Osteocyte (in vitro differentiated cells): Measurements from ENCODE around the gene COL1A1. TPM values are rescaled to one million over a fixed set of nuclear protein-coding genes. Genes with fewer than 3 reads are reported as not detected.

ENCODE experiments used
- DNase-seq: peaks from one replicate; pipeline ENCODE4 v3.0.0; 2021; ENCODE audit warnings: mixed read lengths; ENCODE audit not compliant: unreplicated experiment; ENCODE audit errors: extremely low spot score
- H3K27ac Mint-ChIP-seq: one replicate; pipeline ENCODE4 v1.8.0; 2021; ENCODE audit warnings: mild to moderate bottlenecking, mixed read lengths; ENCODE audit not compliant: unreplicated experiment
- H3K27me3 Mint-ChIP-seq: one replicate; pipeline ENCODE4 v1.8.0; 2021; ENCODE audit warnings: mixed read lengths; ENCODE audit not compliant: unreplicated experiment
- H3K36me3 Mint-ChIP-seq: one replicate; pipeline ENCODE4 v1.8.0; 2021; ENCODE audit warnings: mixed read lengths; ENCODE audit not compliant: unreplicated experiment
- H3K4me1 Mint-ChIP-seq: one replicate; pipeline ENCODE4 v1.8.0; 2021; ENCODE audit warnings: mixed read lengths; ENCODE audit not compliant: unreplicated experiment
- H3K4me3 Mint-ChIP-seq: one replicate; pipeline ENCODE4 v1.8.0; 2021; ENCODE audit warnings: mild to moderate bottlenecking, moderate library complexity, mixed read lengths; ENCODE audit not compliant: unreplicated experiment
- H3K9me3 Mint-ChIP-seq: one replicate; pipeline ENCODE4 v1.8.0; 2021; ENCODE audit warnings: mixed read lengths; ENCODE audit not compliant: unreplicated experiment
- total RNA-seq: library from RNA; stranded (reverse); gene quantifications from 2 replicates; pipeline ENCODE4 v1.2.1, GENCODE V29; 2021
- TF ChIP-seq, protein P1 (sequence below): fragments of 200-600 bp; sonication (generic); IDR thresholded peaks from 2 replicates; pipeline ENCODE4 v1.5.0; 2021; ENCODE audit warnings: antibody characterized with exemption, mild to moderate bottlenecking, moderate library complexity

The COL1A1 gene
- total RNA-seq, 1 donor from 2014 or later = 25,918 TPM

DNA sequence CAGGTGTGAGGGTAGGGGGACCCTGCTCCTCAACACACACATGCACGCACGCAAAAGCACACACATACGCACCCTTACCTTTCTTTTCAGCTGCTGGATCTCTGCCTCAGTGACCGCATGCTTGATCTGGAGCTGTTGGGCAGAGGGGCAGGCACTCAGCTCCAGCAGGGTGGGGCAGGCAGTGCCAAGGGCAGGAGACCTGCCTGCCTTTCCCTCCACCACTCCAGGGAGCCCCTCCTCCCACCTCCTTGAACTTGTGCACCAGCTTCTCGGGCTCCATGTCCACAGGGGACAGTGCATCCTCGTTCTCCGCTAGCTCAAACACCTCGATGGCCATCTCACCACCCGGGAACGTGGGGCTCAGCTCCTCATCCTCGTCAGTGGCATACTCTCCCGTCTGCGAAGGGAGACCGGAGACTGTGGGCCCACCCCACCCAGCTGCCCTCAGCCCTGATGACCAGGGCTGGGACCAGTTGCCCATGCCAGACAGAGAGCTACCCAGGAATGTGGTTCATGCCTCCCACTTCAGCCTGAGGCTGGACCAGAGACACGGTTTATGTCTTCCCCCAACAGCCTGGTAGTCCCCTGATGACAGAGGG lies 62.1 kb downstream of the COL1A1 start:
- DNase-seq = no peak
- Mint-ChIP-seq H3K36me3 (peaks cover 74% of the 10 kb centered on the region), H3K27me3 (no peaks in the 10 kb centered on the region)

DNA sequence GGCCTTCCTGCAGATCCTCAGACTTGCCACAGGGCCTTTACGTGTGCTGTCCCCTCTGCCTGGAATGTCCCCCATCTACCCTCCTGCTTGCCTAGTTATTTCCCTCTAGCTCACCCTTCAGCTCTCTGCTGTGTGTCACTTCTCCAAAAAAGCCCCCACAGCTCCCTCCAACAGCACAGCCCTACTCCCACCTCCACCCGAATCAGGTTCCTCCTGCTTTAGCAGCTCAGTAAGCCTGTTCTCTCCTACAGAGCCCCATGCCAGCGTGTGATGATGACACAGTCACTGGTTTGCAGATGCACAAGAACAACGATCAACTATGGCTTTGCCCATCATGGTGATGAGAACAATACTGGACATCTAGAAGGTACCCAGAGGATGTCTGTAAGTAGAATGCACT lies 64.4 kb downstream of the COL1A1 start:
- Mint-ChIP-seq H3K36me3 (peaks cover 57% of the 10 kb centered on the region), H3K4me3 (no peak overlapping the region), H3K27me3 (no peaks in the 10 kb centered on the region), H3K27ac (peak overlapping the region; percentile 47), H3K9me3 (no peaks in the 10 kb centered on the region), H3K4me1 (peaks cover 48% of the 10 kb centered on the region)
- TF ChIP-seq, protein P1, sequence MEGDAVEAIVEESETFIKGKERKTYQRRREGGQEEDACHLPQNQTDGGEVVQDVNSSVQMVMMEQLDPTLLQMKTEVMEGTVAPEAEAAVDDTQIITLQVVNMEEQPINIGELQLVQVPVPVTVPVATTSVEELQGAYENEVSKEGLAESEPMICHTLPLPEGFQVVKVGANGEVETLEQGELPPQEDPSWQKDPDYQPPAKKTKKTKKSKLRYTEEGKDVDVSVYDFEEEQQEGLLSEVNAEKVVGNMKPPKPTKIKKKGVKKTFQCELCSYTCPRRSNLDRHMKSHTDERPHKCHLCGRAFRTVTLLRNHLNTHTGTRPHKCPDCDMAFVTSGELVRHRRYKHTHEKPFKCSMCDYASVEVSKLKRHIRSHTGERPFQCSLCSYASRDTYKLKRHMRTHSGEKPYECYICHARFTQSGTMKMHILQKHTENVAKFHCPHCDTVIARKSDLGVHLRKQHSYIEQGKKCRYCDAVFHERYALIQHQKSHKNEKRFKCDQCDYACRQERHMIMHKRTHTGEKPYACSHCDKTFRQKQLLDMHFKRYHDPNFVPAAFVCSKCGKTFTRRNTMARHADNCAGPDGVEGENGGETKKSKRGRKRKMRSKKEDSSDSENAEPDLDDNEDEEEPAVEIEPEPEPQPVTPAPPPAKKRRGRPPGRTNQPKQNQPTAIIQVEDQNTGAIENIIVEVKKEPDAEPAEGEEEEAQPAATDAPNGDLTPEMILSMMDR = no peak
- DNase-seq = no peak

More for the DNA sequence above, 62.1 kb downstream of the COL1A1 start:
- Mint-ChIP-seq H3K27ac (no peak overlapping the region), H3K9me3 (no peaks in the 10 kb centered on the region), H3K4me1 (peaks cover 38% of the 10 kb centered on the region), H3K4me3 (no peak overlapping the region)
- TF ChIP-seq, protein P1 = no peak

DNA sequence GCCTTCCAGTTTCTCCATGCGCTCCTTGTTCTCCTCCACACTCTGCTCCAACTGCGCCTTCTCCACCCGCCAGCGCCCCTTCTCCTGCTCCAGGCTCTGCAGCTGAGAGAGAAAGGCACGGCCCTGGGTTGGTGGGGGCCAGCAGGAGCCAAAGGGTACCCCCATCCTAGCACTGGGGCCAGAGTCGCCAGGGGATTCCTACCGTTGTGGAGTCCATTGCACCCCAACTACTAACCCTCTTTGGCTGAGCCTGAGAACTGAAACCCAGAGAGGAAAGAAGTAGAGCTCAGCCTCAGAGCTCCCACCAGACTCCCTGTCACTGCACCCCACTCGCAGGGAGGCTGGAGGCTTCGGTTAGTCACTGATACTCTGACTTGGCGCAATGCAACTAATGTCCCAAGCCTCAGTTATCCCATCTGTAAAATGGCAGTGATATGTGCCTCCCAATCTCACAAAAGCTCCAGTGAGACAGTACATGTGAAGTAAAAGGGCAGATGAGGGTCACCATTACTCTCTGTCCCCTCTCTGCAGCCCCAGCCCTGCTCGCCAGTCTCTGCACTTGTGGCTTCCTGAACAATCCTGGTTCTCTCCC lies 65.2 kb downstream of the COL1A1 start:
- no peak overlapping the region for H3K4me3 Mint-ChIP-seq
- H3K4me1 Mint-ChIP-seq = peaks cover 52% of the 10 kb centered on the region
- no peak for DNase-seq

DNA sequence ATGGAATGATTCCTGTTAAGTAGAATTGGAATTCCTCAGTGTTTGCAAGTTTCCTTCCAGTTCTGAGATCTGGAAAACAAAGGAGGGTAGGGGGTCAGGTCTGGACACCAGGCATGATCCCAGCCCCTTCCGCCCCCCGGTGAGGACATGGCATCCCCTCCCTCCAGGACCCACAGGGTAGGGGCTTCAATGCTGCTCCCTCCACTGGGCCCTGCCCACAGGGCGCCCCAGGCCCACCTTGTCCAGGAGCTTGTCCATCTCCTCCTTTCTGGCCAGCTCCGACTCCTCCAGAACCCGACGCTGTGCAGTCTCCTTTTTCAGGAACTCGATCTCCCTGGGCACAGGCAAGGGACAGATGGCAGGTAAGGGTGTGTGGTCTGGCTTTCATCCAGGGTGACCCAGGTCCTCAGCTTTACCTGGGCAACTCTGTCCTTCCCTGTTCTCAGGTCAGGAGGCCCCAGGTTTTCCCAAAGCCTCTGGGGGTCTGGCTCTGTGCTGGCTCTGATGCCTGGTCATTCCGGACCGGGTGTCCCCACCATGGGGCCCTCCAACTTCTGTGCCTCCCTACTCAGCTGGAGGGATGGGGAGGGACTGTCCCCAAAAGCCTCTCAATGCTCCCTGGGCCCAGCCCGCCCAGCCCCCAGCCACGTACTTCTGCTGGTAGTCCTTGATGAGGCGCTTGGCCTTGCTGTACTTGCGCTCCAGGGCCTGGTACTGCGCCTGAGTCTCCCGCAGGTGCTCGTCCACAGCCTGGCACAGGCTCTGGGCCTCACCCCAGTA lies 65.9 kb downstream of the COL1A1 start:
- Mint-ChIP-seq H3K27me3 (no peaks in the 10 kb centered on the region), H3K4me3 (no peak overlapping the region), H3K9me3 (no peaks in the 10 kb centered on the region), H3K27ac (peak overlapping the region; percentile 44), H3K36me3 (peaks cover 43% of the 10 kb centered on the region), H3K4me1 (peaks cover 57% of the 10 kb centered on the region)
- TF ChIP-seq, protein P1 = no peak
- DNase-seq = no peak

More for the DNA sequence above, 65.2 kb downstream of the COL1A1 start:
- Mint-ChIP-seq H3K9me3 (no peaks in the 10 kb centered on the region), H3K27ac (peak overlapping the region; percentile 47), H3K36me3 (peaks cover 49% of the 10 kb centered on the region), H3K27me3 (no peaks in the 10 kb centered on the region)
- TF ChIP-seq, protein P1 = no peak
